ENCODE data around the gene MYO10. TPM values are rescaled to one million over a fixed set of nuclear protein-coding genes. Genes with fewer than 3 reads are reported as not detected.

The MYO10 gene
- polyA plus RNA-seq, 3 donors = 0.23 to 1.1 (median 0.35) TPM

- Histone ChIP-seq H3K4me2 (replicated peaks; ENCODE audit: extremely low read depth, low read length, poor library complexity, severe bottlenecking) (no peak overlapping the region), H3K9me3 (replicated peaks in 1 of 2; ENCODE audit: control insufficient read depth in 1 of 2, insufficient read depth in 1 of 2, low read length in 2 of 2) (peaks cover 7 to 9% of the 10 kb centered on the region in 2 donors), H3K9ac (ENCODE audit: insufficient read depth, low read length, poor library complexity, severe bottlenecking) (no peak overlapping the region), H3K36me3 (replicated peaks in 1 of 2; ENCODE audit: control insufficient read depth in 1 of 2, insufficient read depth in 2 of 2, low read length in 2 of 2) (no peaks in the 10 kb centered on the region), H3K27me3 (ENCODE audit: control insufficient read depth in 2 of 2, insufficient read depth in 2 of 2, low read length in 2 of 2) (no peaks in the 10 kb centered on the region), H3K4me1 (ENCODE audit: control insufficient read depth in 1 of 2, insufficient read depth in 2 of 2, low read length in 2 of 2) (no peaks in the 10 kb centered on the region), H2AFZ (ENCODE audit: insufficient read depth, low read depth, low read length, poor library complexity, severe bottlenecking) (no peak overlapping the region), H4K20me1 (ENCODE audit: insufficient read depth, low read length) (no peaks in the 10 kb centered on the region), H3K27ac (ENCODE audit: low read depth in 1 of 2, low read length in 2 of 2) (no peak overlapping the region), H3K4me3 (replicated peaks in 1 of 3; ENCODE audit: low read depth in 2 of 3, low read length in 3 of 3) (no peak overlapping the region), H3K79me2 (ENCODE audit: insufficient read depth, low read length) (no peaks in the 10 kb centered on the region)
- Mint-ChIP-seq H3K27me3 (ENCODE audit: low read depth in 3 of 3) (peaks cover 0 to 2% (median 1%) of the 10 kb centered on the region in 3 donors), H3K9me3 (peaks cover 2 to 23% (median 15%) of the 10 kb centered on the region in 7 donors), H3K4me1 (no peaks in the 10 kb centered on the region), H3K27ac (no peak overlapping the region), H3K4me3 (no peak overlapping the region), H3K36me3 (no peaks in the 10 kb centered on the region)
- intact Hi-C loops (cut with micrococcal nuclease) = no loop called here
- TF ChIP-seq, protein P1, sequence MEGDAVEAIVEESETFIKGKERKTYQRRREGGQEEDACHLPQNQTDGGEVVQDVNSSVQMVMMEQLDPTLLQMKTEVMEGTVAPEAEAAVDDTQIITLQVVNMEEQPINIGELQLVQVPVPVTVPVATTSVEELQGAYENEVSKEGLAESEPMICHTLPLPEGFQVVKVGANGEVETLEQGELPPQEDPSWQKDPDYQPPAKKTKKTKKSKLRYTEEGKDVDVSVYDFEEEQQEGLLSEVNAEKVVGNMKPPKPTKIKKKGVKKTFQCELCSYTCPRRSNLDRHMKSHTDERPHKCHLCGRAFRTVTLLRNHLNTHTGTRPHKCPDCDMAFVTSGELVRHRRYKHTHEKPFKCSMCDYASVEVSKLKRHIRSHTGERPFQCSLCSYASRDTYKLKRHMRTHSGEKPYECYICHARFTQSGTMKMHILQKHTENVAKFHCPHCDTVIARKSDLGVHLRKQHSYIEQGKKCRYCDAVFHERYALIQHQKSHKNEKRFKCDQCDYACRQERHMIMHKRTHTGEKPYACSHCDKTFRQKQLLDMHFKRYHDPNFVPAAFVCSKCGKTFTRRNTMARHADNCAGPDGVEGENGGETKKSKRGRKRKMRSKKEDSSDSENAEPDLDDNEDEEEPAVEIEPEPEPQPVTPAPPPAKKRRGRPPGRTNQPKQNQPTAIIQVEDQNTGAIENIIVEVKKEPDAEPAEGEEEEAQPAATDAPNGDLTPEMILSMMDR (IDR thresholded peaks at IDR 0.05) = no peak
- DNase-seq = no peak
- WGBS (ENCODE audit: insufficient coverage) = 93% methylated on average over 14 of the region's 17 CpGs
Observed at GRCh38 chr5:16866795-16867576, 69.1 kb downstream of the MYO10 start.

GRCh38 chr5:16866273-16866672, 69.8 kb downstream of the MYO10 start:
- Mint-ChIP-seq H3K9me3 (peaks cover 0 to 21% (median 10%) of the 10 kb centered on the region in 7 donors), H3K36me3 (no peaks in the 10 kb centered on the region), H3K27me3 (ENCODE audit: low read depth in 3 of 3) (peaks cover 0 to 1% (median 0%) of the 10 kb centered on the region in 3 donors), H3K27ac (no peak overlapping the region), H3K4me3 (no peak overlapping the region), H3K4me1 (no peaks in the 10 kb centered on the region)
- no peaks in the 10 kb centered on the region for H3K36me3 ChIP-seq (replicated peaks in 1 of 2; ENCODE audit: control insufficient read depth in 1 of 2, insufficient read depth in 2 of 2, low read length in 2 of 2)
- H3K79me2 ChIP-seq (ENCODE audit: insufficient read depth, low read length) = no peaks in the 10 kb centered on the region
- TF ChIP-seq, protein P1 (IDR thresholded peaks at IDR 0.05) = no peak
- H3K4me3 ChIP-seq (replicated peaks in 1 of 3; ENCODE audit: low read depth in 2 of 3, low read length in 3 of 3) = no peak overlapping the region
- peaks cover 2% of the 10 kb centered on the region in 2 donors for H3K9me3 ChIP-seq (replicated peaks in 1 of 2; ENCODE audit: control insufficient read depth in 1 of 2, insufficient read depth in 1 of 2, low read length in 2 of 2)
- H2AFZ ChIP-seq (ENCODE audit: insufficient read depth, low read depth, low read length, poor library complexity, severe bottlenecking) = no peak overlapping the region
- intact Hi-C loops (cut with micrococcal nuclease) = no loop called here
- no peaks in the 10 kb centered on the region for H3K4me1 ChIP-seq (ENCODE audit: control insufficient read depth in 1 of 2, insufficient read depth in 2 of 2, low read length in 2 of 2)
- no peaks in the 10 kb centered on the region for H4K20me1 ChIP-seq (ENCODE audit: insufficient read depth, low read length)
- WGBS (ENCODE audit: insufficient coverage) = 100% methylated on average over 4 of the region's 4 CpGs
- no peak overlapping the region for H3K27ac ChIP-seq (ENCODE audit: low read depth in 1 of 2, low read length in 2 of 2)
- H3K4me2 ChIP-seq (replicated peaks; ENCODE audit: extremely low read depth, low read length, poor library complexity, severe bottlenecking) = no peak overlapping the region
- DNase-seq = no peak
- no peak overlapping the region for H3K9ac ChIP-seq (ENCODE audit: insufficient read depth, low read length, poor library complexity, severe bottlenecking)
- H3K27me3 ChIP-seq (ENCODE audit: control insufficient read depth in 2 of 2, insufficient read depth in 2 of 2, low read length in 2 of 2) = no peaks in the 10 kb centered on the region
